ENCODE data around the gene MATCAP1. TPM values are rescaled to one million over a fixed set of nuclear protein-coding genes. Genes with fewer than 3 reads are reported as not detected.
A peak's percentile ranks its signal among the peaks of the same experiment; 100 is the strongest.

The MATCAP1 gene
- total and polyA plus RNA-seq, 4 experiments from 2014 or later, result 1.8 to 9.0 (median 5.8) TPM

GRCh38 chr16:67163999-67164558 is 19.7 kb downstream of the MATCAP1 start:
- intact Hi-C loops (cut with micrococcal nuclease), result loop anchor here (5.0 kb wide), 1 partner anchor 83 kb away; the partner anchor contains the start of genes FHOD1 and SLC9A5
- no peak for DNase-seq
- Mint-ChIP-seq H3K27ac (no peak overlapping the region), H3K27me3 (peaks cover 17 to 22% of the 10 kb centered on the region in 2 donors), H3K4me1 (peaks cover 5 to 53% (median 22%) of the 10 kb centered on the region in 4 donors), H3K9me3 (no peaks in the 10 kb centered on the region), H3K36me3 (peaks cover 0 to 13% of the 10 kb centered on the region in 2 donors), H3K4me3 (peak overlapping the region; percentile 59 to 81 (median 70))
- Histone ChIP-seq H3K4me1 (ENCODE audit: insufficient read depth, low read length) (peaks cover 52% of the 10 kb centered on the region), H3K9me3 (ENCODE audit: control insufficient read depth in 1 of 2, low read length in 2 of 2) (no peaks in the 10 kb centered on the region), H3K27ac (ENCODE audit: low read depth, low read length) (no peak overlapping the region), H3K36me3 (ENCODE audit: insufficient read depth, low read length) (no peaks in the 10 kb centered on the region), H3K27me3 (ENCODE audit: insufficient read depth, low read length) (peaks cover 25% of the 10 kb centered on the region), H3K4me3 (ENCODE audit: low read length in 2 of 2) (peak overlapping the region in 1 of 2 donors; percentile 54)
- ChIA-PET POLR2A (ENCODE audit: partially characterized antibody) (interaction anchor here (0.8 to 13.1 kb wide), 11 partner anchors 9 to 183 kb away, joined by 3 to 320 read pairs (median 4); partner anchors contain the start of genes B3GNT9, E2F4, MATCAP1 and NOL3), CTCF (ENCODE audit: partially characterized antibody) (interaction anchor here (1.4 to 7.9 kb wide), 5 partner anchors 11 to 146 kb away, joined by 4 to 71 read pairs (median 14); no protein-coding TSS in a partner anchor)

GRCh38 chr16:67163164-67163998 is 20.4 kb downstream of the MATCAP1 start:
- H3K9me3 ChIP-seq (ENCODE audit: control insufficient read depth in 1 of 2, low read length in 2 of 2), result no peaks in the 10 kb centered on the region
- Mint-ChIP-seq H3K36me3 (peaks cover 0 to 14% of the 10 kb centered on the region in 2 donors), H3K27ac (peak overlapping the region in 1 of 7 donors; percentile 48), H3K4me1 (peaks cover 10 to 58% (median 26%) of the 10 kb centered on the region in 4 donors), H3K4me3 (peak overlapping the region; percentile 8 to 81 (median 68)), H3K9me3 (no peaks in the 10 kb centered on the region), H3K27me3 (peaks cover 15 to 21% of the 10 kb centered on the region in 2 donors)
- DNase-seq, result peak; percentile 53 to 68 (median 60)
- H3K27me3 ChIP-seq (ENCODE audit: insufficient read depth, low read length), result peaks cover 25% of the 10 kb centered on the region
- H3K36me3 ChIP-seq (ENCODE audit: insufficient read depth, low read length), result no peaks in the 10 kb centered on the region
- ChIA-PET POLR2A (ENCODE audit: partially characterized antibody) (interaction anchor here (0.8 to 13.1 kb wide), 12 partner anchors 10 to 183 kb away, joined by 3 to 320 read pairs (median 6); partner anchors contain the start of genes B3GNT9, CBFB, E2F4 and FHOD1), CTCF (ENCODE audit: partially characterized antibody) (interaction anchor here (0.8 to 7.9 kb wide), 7 partner anchors 10 to 202 kb away, joined by 3 to 71 read pairs (median 7); partner anchors contain the start of gene CES3)
- H3K4me1 ChIP-seq (ENCODE audit: insufficient read depth, low read length), result peaks cover 58% of the 10 kb centered on the region
- H3K4me3 ChIP-seq (ENCODE audit: low read length in 2 of 2), result peak overlapping the region in 1 of 2 donors; percentile 54
- no peak overlapping the region for H3K27ac ChIP-seq (ENCODE audit: low read depth, low read length)
- intact Hi-C loops (cut with micrococcal nuclease), result loop anchor here (5.0 kb wide), 1 partner anchor 84 kb away; the partner anchor contains the start of genes FHOD1 and SLC9A5

DNA sequence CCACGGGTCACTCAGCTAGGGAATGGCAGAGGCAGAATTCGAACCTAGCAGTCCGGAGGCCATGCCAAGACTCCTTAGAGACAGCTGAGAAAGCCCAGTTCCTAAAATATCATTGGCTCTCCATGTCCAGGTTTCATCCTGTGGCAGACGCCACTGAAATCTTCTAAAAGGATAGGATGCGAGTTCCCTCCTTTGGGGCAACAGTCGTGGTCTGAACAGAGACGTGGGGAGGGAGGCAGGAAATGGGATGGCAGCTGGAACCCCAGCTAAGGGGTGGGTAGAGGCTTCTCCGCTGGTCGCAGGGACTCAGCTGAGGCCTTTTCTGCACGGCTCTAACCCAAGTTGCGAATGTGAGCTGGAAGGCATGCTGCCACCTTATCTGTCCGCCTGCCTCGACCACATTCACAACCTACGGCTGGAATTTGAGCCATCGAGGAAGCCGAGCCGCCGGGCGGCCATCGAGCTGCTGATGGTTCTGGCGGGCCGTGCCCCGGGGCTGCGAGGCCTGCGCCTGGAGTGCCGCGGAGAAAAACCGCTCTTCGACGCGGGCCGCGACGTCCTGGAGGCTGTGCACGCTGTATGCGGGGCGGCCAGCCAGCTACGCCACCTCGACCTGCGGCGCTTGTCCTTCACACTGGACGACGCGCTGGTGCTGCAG is 21.1 kb downstream of the MATCAP1 start:
- Mint-ChIP-seq H3K9me3 (no peaks in the 10 kb centered on the region), H3K4me1 (peaks cover 18 to 61% (median 33%) of the 10 kb centered on the region in 4 donors), H3K27ac (peak overlapping the region in 1 of 7 donors; percentile 35), H3K27me3 (peaks cover 13 to 18% of the 10 kb centered on the region in 2 donors), H3K4me3 (peak overlapping the region; percentile 25 to 76 (median 56)), H3K36me3 (peaks cover 0 to 18% of the 10 kb centered on the region in 2 donors)
- ChIA-PET POLR2A (ENCODE audit: partially characterized antibody) (interaction anchor here (0.8 to 13.1 kb wide), 11 partner anchors 10 to 318 kb away, joined by 3 to 320 read pairs (median 7); partner anchors contain the start of genes ATP6V0D1, B3GNT9, CBFB and E2F4), CTCF (ENCODE audit: partially characterized antibody) (interaction anchor here (0.8 to 7.9 kb wide), 6 partner anchors 9 to 150 kb away, joined by 3 to 71 read pairs (median 10); no protein-coding TSS in a partner anchor)
- Histone ChIP-seq H3K27me3 (ENCODE audit: insufficient read depth, low read length) (peaks cover 25% of the 10 kb centered on the region), H3K27ac (ENCODE audit: low read depth, low read length) (no peak overlapping the region), H3K4me1 (ENCODE audit: insufficient read depth, low read length) (peaks cover 65% of the 10 kb centered on the region), H3K36me3 (ENCODE audit: insufficient read depth, low read length) (no peaks in the 10 kb centered on the region), H3K9me3 (ENCODE audit: control insufficient read depth in 1 of 2, low read length in 2 of 2) (no peaks in the 10 kb centered on the region), H3K4me3 (ENCODE audit: low read length in 2 of 2) (peak overlapping the region in 1 of 2 donors; percentile 54)
- intact Hi-C loops (cut with micrococcal nuclease), result loop anchor here (5.0 kb wide), 1 partner anchor 85 kb away; the partner anchor contains the start of genes FHOD1 and SLC9A5
- DNase-seq, result no peak

- peaks cover 4 to 18% of the 10 kb centered on the region in 2 donors for H3K36me3 Mint-ChIP-seq
- no peaks in the 10 kb centered on the region for H3K9me3 Mint-ChIP-seq
- peaks cover 26 to 64% (median 43%) of the 10 kb centered on the region in 4 donors for H3K4me1 Mint-ChIP-seq
- POLR2A ChIA-PET (ENCODE audit: partially characterized antibody), result interaction anchor here (0.9 to 13.1 kb wide), 11 partner anchors 9 to 319 kb away, joined by 3 to 320 read pairs (median 22); partner anchors contain the start of genes ATP6V0D1, B3GNT9, CBFB and EXOC3L1
- Histone ChIP-seq H3K9me3 (ENCODE audit: control insufficient read depth in 1 of 2, low read length in 2 of 2) (no peaks in the 10 kb centered on the region), H3K27ac (ENCODE audit: low read depth, low read length) (no peak overlapping the region), H3K27me3 (ENCODE audit: insufficient read depth, low read length) (peaks cover 19% of the 10 kb centered on the region), H3K36me3 (ENCODE audit: insufficient read depth, low read length) (no peaks in the 10 kb centered on the region), H3K4me3 (ENCODE audit: low read length in 2 of 2) (peak overlapping the region in 1 of 2 donors; percentile 95), H3K4me1 (ENCODE audit: insufficient read depth, low read length) (peaks cover 75% of the 10 kb centered on the region)
- peaks cover 8 to 13% of the 10 kb centered on the region in 2 donors for H3K27me3 Mint-ChIP-seq
- intact Hi-C loops (cut with micrococcal nuclease), result loop anchor here (2.0 to 5.0 kb wide), 3 partner anchors 65 to 215 kb away; partner anchors contain the start of genes FHOD1, SLC9A5 and TMEM208
- peak overlapping the region in 7 of 8 donors; percentile 42 to 92 (median 58) for H3K4me3 Mint-ChIP-seq
- no peak for DNase-seq
- CTCF ChIA-PET (ENCODE audit: partially characterized antibody), result interaction anchor here (2.2 to 13.4 kb wide), 5 partner anchors 7 to 146 kb away, joined by 14 to 187 read pairs (median 58); partner anchors contain the start of genes MATCAP1 and NOL3
- H3K27ac Mint-ChIP-seq, result peak overlapping the region in 1 of 7 donors; percentile 35
These were observed 22.1 kb downstream of the MATCAP1 start for GRCh38 chr16:67161595-67162058.

DNA sequence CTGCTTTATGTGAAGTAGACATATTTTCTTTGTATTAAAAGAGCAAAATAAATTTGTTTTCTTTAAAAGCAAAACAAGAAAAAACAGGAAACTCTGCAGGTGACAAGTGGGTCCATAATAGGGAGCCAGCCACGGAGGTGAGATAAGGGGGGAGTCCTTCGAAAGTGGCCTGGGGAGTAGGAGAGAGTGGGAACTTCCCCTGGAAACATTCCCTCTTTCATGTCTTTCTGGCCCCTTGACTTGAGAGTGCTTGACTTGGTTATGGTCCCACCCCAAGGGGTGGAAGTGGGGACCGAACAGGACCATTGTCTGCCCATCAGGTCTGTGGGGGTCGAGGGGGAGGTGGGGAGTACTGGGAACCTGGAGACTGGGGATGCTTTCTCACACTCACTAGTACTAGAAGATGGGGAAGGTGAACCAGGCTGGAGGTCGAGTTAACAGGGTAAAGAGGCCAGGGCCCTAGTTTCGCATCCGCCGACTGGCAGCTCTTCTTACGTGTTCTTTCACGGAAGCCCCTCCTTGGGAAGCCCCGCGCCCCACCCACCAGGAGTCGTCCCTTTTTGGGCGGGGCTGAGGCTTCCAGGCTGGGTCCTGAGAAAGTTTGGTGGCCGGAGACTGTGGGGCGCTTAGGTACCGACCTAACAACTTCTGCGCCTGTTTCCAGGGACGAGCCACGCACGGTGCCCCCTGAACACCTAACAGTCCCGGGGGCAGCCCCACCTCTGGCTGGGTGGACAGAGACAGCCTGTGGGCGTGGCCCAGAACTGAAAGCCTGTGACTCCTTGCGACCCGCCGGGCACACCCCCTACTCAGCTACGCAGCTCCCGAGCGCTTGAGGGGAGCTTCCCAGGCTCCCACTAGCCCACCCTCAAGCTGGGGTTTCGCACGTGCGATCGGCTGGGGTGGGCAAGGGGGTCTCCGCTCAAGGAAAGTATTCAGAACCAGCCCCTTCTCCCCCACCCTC is 24.8 kb downstream of the MATCAP1 start:
- Mint-ChIP-seq H3K36me3 (peaks cover 4 to 18% of the 10 kb centered on the region in 2 donors), H3K27ac (peak overlapping the region; percentile 94 to 100 (median 99)), H3K4me3 (peak overlapping the region; percentile 92 to 96 (median 94)), H3K9me3 (no peaks in the 10 kb centered on the region), H3K4me1 (peaks cover 36 to 73% (median 52%) of the 10 kb centered on the region in 4 donors), H3K27me3 (peaks cover 3% of the 10 kb centered on the region in 2 donors)
- CTCF ChIA-PET (ENCODE audit: partially characterized antibody), result interaction anchor here (0.9 to 13.4 kb wide), 10 partner anchors 8 to 188 kb away, joined by 3 to 187 read pairs (median 10); partner anchors contain the start of genes B3GNT9, MATCAP1, NOL3 and TMEM208
- Histone ChIP-seq H3K4me1 (ENCODE audit: insufficient read depth, low read length) (peaks cover 79% of the 10 kb centered on the region), H3K36me3 (ENCODE audit: insufficient read depth, low read length) (no peaks in the 10 kb centered on the region), H3K27ac (ENCODE audit: low read depth, low read length) (peak overlapping the region; percentile 97), H3K9me3 (ENCODE audit: control insufficient read depth in 1 of 2, low read length in 2 of 2) (no peaks in the 10 kb centered on the region), H3K27me3 (ENCODE audit: insufficient read depth, low read length) (peaks cover 7% of the 10 kb centered on the region), H3K4me3 (ENCODE audit: low read length in 2 of 2) (peak overlapping the region; percentile 64 to 95)
- intact Hi-C loops (cut with micrococcal nuclease), result loop anchor here (1.0 to 2.0 kb wide), 6 partner anchors 9 to 130 kb away; partner anchors contain the start of genes B3GNT9, CBFB, MATCAP1 and PHAF1
- peak; percentile 86 to 91 (median 88) for DNase-seq
- POLR2A ChIA-PET (ENCODE audit: partially characterized antibody), result interaction anchor here (0.6 to 13.1 kb wide), 25 partner anchors 6 to 555 kb away, joined by 3 to 320 read pairs (median 7); partner anchors contain the start of genes ATP6V0D1, B3GNT9, CBFB and CIAO2B
